A673 (cell line): ENCODE data around the gene SNX27.

Experiments used
- EZH2 ChIP-seq: fragments of 200-600 bp; sonication (generic); IDR thresholded peaks from 2 replicates; pipeline ENCODE4 v1.6.1; 2017; ENCODE audit warnings: borderline replicate concordance, low read depth, mild to moderate bottlenecking, mixed read lengths, antibody characterized with exemption, low read length; ENCODE audit not compliant: poor library complexity, severe bottlenecking
- TF ChIP-seq, protein P1 (sequence below): fragments of 300-800, 200-600 bp; sonication (generic); conservative IDR thresholded peaks from 2 replicates; pipeline ENCODE4 v1.5.1; 2017; ENCODE audit warnings: low read depth, mild to moderate bottlenecking, antibody characterized with exemption, low read length, moderate library complexity, mixed read lengths

GRCh38 chr1:151612501-151613281, 841 bp downstream of the SNX27 start:
- TF ChIP-seq, protein P1, sequence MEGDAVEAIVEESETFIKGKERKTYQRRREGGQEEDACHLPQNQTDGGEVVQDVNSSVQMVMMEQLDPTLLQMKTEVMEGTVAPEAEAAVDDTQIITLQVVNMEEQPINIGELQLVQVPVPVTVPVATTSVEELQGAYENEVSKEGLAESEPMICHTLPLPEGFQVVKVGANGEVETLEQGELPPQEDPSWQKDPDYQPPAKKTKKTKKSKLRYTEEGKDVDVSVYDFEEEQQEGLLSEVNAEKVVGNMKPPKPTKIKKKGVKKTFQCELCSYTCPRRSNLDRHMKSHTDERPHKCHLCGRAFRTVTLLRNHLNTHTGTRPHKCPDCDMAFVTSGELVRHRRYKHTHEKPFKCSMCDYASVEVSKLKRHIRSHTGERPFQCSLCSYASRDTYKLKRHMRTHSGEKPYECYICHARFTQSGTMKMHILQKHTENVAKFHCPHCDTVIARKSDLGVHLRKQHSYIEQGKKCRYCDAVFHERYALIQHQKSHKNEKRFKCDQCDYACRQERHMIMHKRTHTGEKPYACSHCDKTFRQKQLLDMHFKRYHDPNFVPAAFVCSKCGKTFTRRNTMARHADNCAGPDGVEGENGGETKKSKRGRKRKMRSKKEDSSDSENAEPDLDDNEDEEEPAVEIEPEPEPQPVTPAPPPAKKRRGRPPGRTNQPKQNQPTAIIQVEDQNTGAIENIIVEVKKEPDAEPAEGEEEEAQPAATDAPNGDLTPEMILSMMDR: no peak
- TF ChIP-seq EZH2: no peak
